ENCODE data around the gene ASTN1.

Gene ASTN1

GRCh38 chr1:177045151-177045550 lies 119.4 kb downstream of the ASTN1 start:
- H3K27me3 ChIP-seq (ENCODE audit: control insufficient read depth, insufficient read depth, low read length) = no peaks in the 10 kb centered on the region
- H3K9ac ChIP-seq (ENCODE audit: low read length) = no peak overlapping the region
- H3K27ac ChIP-seq (ENCODE audit: low read depth, low read length) = no peak overlapping the region
- no peak overlapping the region for H3K4me3 ChIP-seq (ENCODE audit: low read length)
- no peaks in the 10 kb centered on the region for H3K36me3 ChIP-seq (ENCODE audit: control insufficient read depth, insufficient read depth, low read length)
- no peaks in the 10 kb centered on the region for H3K4me1 ChIP-seq (ENCODE audit: control insufficient read depth, insufficient read depth, low read length)

GRCh38 chr1:177044390-177044789 lies 120.1 kb downstream of the ASTN1 start:
- H3K4me1 ChIP-seq (ENCODE audit: control insufficient read depth, insufficient read depth, low read length) = no peaks in the 10 kb centered on the region
- H3K4me3 ChIP-seq (ENCODE audit: low read length) = no peak overlapping the region
- H3K27ac ChIP-seq (ENCODE audit: low read depth, low read length) = no peak overlapping the region
- no peaks in the 10 kb centered on the region for H3K36me3 ChIP-seq (ENCODE audit: control insufficient read depth, insufficient read depth, low read length)
- H3K9ac ChIP-seq (ENCODE audit: low read length) = no peak overlapping the region
- H3K27me3 ChIP-seq (ENCODE audit: control insufficient read depth, insufficient read depth, low read length) = no peaks in the 10 kb centered on the region

- H3K4me3 ChIP-seq (ENCODE audit: low read length) = no peak overlapping the region
- H3K27me3 ChIP-seq (ENCODE audit: control insufficient read depth, insufficient read depth, low read length) = no peaks in the 10 kb centered on the region
- no peaks in the 10 kb centered on the region for H3K4me1 ChIP-seq (ENCODE audit: control insufficient read depth, insufficient read depth, low read length)
Measured at GRCh38 chr1:177043597-177043996, 120.9 kb downstream of the ASTN1 start.

GRCh38 chr1:177035586-177035985 lies 128.9 kb downstream of the ASTN1 start:
- H3K4me1 ChIP-seq (ENCODE audit: control insufficient read depth, insufficient read depth, low read length) = no peaks in the 10 kb centered on the region
- no peak overlapping the region for H3K27ac ChIP-seq (ENCODE audit: low read depth, low read length)
- H3K36me3 ChIP-seq (ENCODE audit: control insufficient read depth, insufficient read depth, low read length) = no peaks in the 10 kb centered on the region
- no peaks in the 10 kb centered on the region for H3K27me3 ChIP-seq (ENCODE audit: control insufficient read depth, insufficient read depth, low read length)
- no peak overlapping the region for H3K4me3 ChIP-seq (ENCODE audit: low read length)
- no peak overlapping the region for H3K9ac ChIP-seq (ENCODE audit: low read length)

More at GRCh38 chr1:177043597-177043996, 120.9 kb downstream of the ASTN1 start:
- Histone ChIP-seq H3K9ac (ENCODE audit: low read length) (no peak overlapping the region), H3K36me3 (ENCODE audit: control insufficient read depth, insufficient read depth, low read length) (no peaks in the 10 kb centered on the region), H3K27ac (ENCODE audit: low read depth, low read length) (no peak overlapping the region)

GRCh38 chr1:177033628-177034027 lies 130.9 kb downstream of the ASTN1 start:
- Histone ChIP-seq H3K4me3 (ENCODE audit: low read length) (no peak overlapping the region), H3K27ac (ENCODE audit: low read depth, low read length) (no peak overlapping the region), H3K36me3 (ENCODE audit: control insufficient read depth, insufficient read depth, low read length) (no peaks in the 10 kb centered on the region), H3K9ac (ENCODE audit: low read length) (no peak overlapping the region), H3K4me1 (ENCODE audit: control insufficient read depth, insufficient read depth, low read length) (no peaks in the 10 kb centered on the region), H3K27me3 (ENCODE audit: control insufficient read depth, insufficient read depth, low read length) (no peaks in the 10 kb centered on the region)

GRCh38 chr1:177032434-177032833 lies 132.1 kb downstream of the ASTN1 start:
- no peaks in the 10 kb centered on the region for H3K4me1 ChIP-seq (ENCODE audit: control insufficient read depth, insufficient read depth, low read length)
- H3K27ac ChIP-seq (ENCODE audit: low read depth, low read length) = no peak overlapping the region
- no peak overlapping the region for H3K4me3 ChIP-seq (ENCODE audit: low read length)
- H3K36me3 ChIP-seq (ENCODE audit: control insufficient read depth, insufficient read depth, low read length) = no peaks in the 10 kb centered on the region
- H3K9ac ChIP-seq (ENCODE audit: low read length) = no peak overlapping the region
- H3K27me3 ChIP-seq (ENCODE audit: control insufficient read depth, insufficient read depth, low read length) = no peaks in the 10 kb centered on the region

GRCh38 chr1:177024623-177025022 lies 139.9 kb downstream of the ASTN1 start:
- Histone ChIP-seq H3K36me3 (ENCODE audit: control insufficient read depth, insufficient read depth, low read length) (no peaks in the 10 kb centered on the region), H3K4me3 (ENCODE audit: low read length) (no peak overlapping the region)

GRCh38 chr1:177023726-177024125 lies 140.8 kb downstream of the ASTN1 start:
- Histone ChIP-seq H3K27me3 (ENCODE audit: control insufficient read depth, insufficient read depth, low read length) (no peaks in the 10 kb centered on the region), H3K4me3 (ENCODE audit: low read length) (no peak overlapping the region), H3K36me3 (ENCODE audit: control insufficient read depth, insufficient read depth, low read length) (no peaks in the 10 kb centered on the region), H3K9ac (ENCODE audit: low read length) (no peak overlapping the region), H3K27ac (ENCODE audit: low read depth, low read length) (no peak overlapping the region), H3K4me1 (ENCODE audit: control insufficient read depth, insufficient read depth, low read length) (no peaks in the 10 kb centered on the region)

More at GRCh38 chr1:177024623-177025022, 139.9 kb downstream of the ASTN1 start:
- no peak overlapping the region for H3K27ac ChIP-seq (ENCODE audit: low read depth, low read length)
- H3K27me3 ChIP-seq (ENCODE audit: control insufficient read depth, insufficient read depth, low read length) = no peaks in the 10 kb centered on the region
- no peak overlapping the region for H3K9ac ChIP-seq (ENCODE audit: low read length)
- no peaks in the 10 kb centered on the region for H3K4me1 ChIP-seq (ENCODE audit: control insufficient read depth, insufficient read depth, low read length)

- Histone ChIP-seq H3K9ac (ENCODE audit: low read length) (no peak overlapping the region), H3K27me3 (ENCODE audit: control insufficient read depth, insufficient read depth, low read length) (no peaks in the 10 kb centered on the region), H3K27ac (ENCODE audit: low read depth, low read length) (no peak overlapping the region), H3K4me1 (ENCODE audit: control insufficient read depth, insufficient read depth, low read length) (no peaks in the 10 kb centered on the region), H3K4me3 (ENCODE audit: low read length) (no peak overlapping the region), H3K36me3 (ENCODE audit: control insufficient read depth, insufficient read depth, low read length) (no peaks in the 10 kb centered on the region)
Measured at GRCh38 chr1:177023249-177023648, 141.3 kb downstream of the ASTN1 start.

- no peaks in the 10 kb centered on the region for H3K4me1 ChIP-seq (ENCODE audit: control insufficient read depth, insufficient read depth, low read length)
- no peak overlapping the region for H3K27ac ChIP-seq (ENCODE audit: low read depth, low read length)
- H3K27me3 ChIP-seq (ENCODE audit: control insufficient read depth, insufficient read depth, low read length) = no peaks in the 10 kb centered on the region
- no peak overlapping the region for H3K4me3 ChIP-seq (ENCODE audit: low read length)
- no peaks in the 10 kb centered on the region for H3K36me3 ChIP-seq (ENCODE audit: control insufficient read depth, insufficient read depth, low read length)
- no peak overlapping the region for H3K9ac ChIP-seq (ENCODE audit: low read length)
Measured at GRCh38 chr1:177021687-177022086, 142.8 kb downstream of the ASTN1 start.

- Histone ChIP-seq H3K36me3 (ENCODE audit: control insufficient read depth, insufficient read depth, low read length) (no peaks in the 10 kb centered on the region), H3K4me3 (ENCODE audit: low read length) (no peak overlapping the region), H3K27ac (ENCODE audit: low read depth, low read length) (no peak overlapping the region), H3K9ac (ENCODE audit: low read length) (no peak overlapping the region), H3K4me1 (ENCODE audit: control insufficient read depth, insufficient read depth, low read length) (no peaks in the 10 kb centered on the region), H3K27me3 (ENCODE audit: control insufficient read depth, insufficient read depth, low read length) (no peaks in the 10 kb centered on the region)
Measured at GRCh38 chr1:177020851-177021589, 143.5 kb downstream of the ASTN1 start.

- Histone ChIP-seq H3K27ac (ENCODE audit: low read depth, low read length) (no peak overlapping the region), H3K4me3 (ENCODE audit: low read length) (no peak overlapping the region), H3K9ac (ENCODE audit: low read length) (no peak overlapping the region), H3K36me3 (ENCODE audit: control insufficient read depth, insufficient read depth, low read length) (no peaks in the 10 kb centered on the region), H3K4me1 (ENCODE audit: control insufficient read depth, insufficient read depth, low read length) (no peaks in the 10 kb centered on the region), H3K27me3 (ENCODE audit: control insufficient read depth, insufficient read depth, low read length) (no peaks in the 10 kb centered on the region)
Measured at GRCh38 chr1:177017287-177017852, 147.1 kb downstream of the ASTN1 start.

GRCh38 chr1:177014325-177014724 lies 150.2 kb downstream of the ASTN1 start:
- Histone ChIP-seq H3K36me3 (ENCODE audit: control insufficient read depth, insufficient read depth, low read length) (no peaks in the 10 kb centered on the region), H3K27me3 (ENCODE audit: control insufficient read depth, insufficient read depth, low read length) (no peaks in the 10 kb centered on the region), H3K9ac (ENCODE audit: low read length) (no peak overlapping the region), H3K27ac (ENCODE audit: low read depth, low read length) (no peak overlapping the region), H3K4me3 (ENCODE audit: low read length) (no peak overlapping the region), H3K4me1 (ENCODE audit: control insufficient read depth, insufficient read depth, low read length) (no peaks in the 10 kb centered on the region)
